ENCODE measurements around the gene SAFB2. TPM values are rescaled to one million over a fixed set of nuclear protein-coding genes. Genes with fewer than 3 reads are reported as not detected.

The SAFB2 gene
- total and polyA plus RNA-seq, 10 of the 15 experiments (the other 5 are each of a cell fraction or from before 2014, with no cell fraction given) = 4.5 to 89.2 (median 42.9) TPM

DNA sequence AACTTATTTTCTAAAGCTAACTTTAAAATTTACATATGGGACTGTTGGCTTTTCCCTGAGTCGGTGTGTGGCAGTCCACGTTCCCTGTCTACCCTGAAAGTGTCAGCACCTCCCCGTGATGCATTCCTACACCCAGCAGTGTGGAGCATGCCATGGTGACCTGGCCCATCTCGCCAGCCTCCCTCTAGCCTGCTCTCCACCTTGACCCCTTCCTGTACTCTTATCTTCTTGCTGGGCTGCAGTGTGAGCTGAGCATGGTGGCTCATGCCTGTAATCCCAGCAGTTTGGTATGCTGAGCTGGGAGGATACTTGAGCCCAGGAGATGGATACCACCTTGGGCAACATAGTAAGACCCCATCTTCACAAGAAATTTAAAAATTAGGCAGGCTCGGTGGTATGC lies 32.4 kb upstream of the SAFB2 start (continued):
- TF ChIP-seq ZNF384 (IDR thresholded peaks at IDR 0.05; ENCODE audit: borderline replicate concordance, low read depth, low read length) (no peak), RFX5 (IDR thresholded peaks at IDR 0.05; ENCODE audit: low read depth, low read length) (no peak), POLR2A (IDR thresholded peaks at IDR 0.05; ENCODE audit: low read depth, low read length) (no peak), WRNIP1 (IDR thresholded peaks at IDR 0.05; ENCODE audit: borderline replicate concordance, low read depth, low read length) (no peak)
- TF ChIP-seq, protein P1, sequence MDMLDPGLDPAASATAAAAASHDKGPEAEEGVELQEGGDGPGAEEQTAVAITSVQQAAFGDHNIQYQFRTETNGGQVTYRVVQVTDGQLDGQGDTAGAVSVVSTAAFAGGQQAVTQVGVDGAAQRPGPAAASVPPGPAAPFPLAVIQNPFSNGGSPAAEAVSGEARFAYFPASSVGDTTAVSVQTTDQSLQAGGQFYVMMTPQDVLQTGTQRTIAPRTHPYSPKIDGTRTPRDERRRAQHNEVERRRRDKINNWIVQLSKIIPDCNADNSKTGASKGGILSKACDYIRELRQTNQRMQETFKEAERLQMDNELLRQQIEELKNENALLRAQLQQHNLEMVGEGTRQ (IDR thresholded peaks at IDR 0.05; ENCODE audit: borderline replicate concordance, low read depth, low read length) = no peak

DNA sequence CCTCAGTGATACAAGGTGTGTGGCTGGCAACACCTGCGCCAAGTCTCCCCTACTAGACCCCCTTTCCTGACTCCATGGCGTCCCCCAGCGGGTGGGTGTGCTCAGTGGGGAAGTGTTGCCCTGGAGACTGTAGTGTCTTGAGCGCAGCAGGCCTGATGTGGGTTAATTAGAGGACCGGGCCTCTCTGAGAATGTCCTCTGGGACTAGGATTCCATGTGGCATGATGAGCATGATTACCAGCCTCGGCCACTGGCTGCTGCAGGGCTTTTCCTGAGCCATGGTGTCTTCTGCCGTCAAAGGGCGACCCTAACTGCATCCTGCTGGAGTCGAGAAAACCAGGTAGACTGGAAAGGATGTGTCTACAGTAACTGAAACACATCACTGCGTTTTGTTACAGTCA lies 29.7 kb upstream of the SAFB2 start:
- H3K9ac ChIP-seq (ENCODE audit: control insufficient read depth, insufficient read depth, low read length) = no peak overlapping the region
- no peaks in the 10 kb centered on the region for H3K9me3 ChIP-seq (replicated peaks; ENCODE audit: control insufficient read depth, insufficient read depth, low read length)
- BruUV-seq (replicated peaks) = no TSS peak
- no peaks in the 10 kb centered on the region for H3K4me1 ChIP-seq (ENCODE audit: control insufficient read depth, insufficient read depth, low read length)
- H3K27me3 ChIP-seq (replicated peaks in 1 of 2; ENCODE audit: control insufficient read depth in 2 of 2, insufficient read depth in 2 of 2, low read length in 1 of 2) = no peaks in the 10 kb centered on the region
- no peaks in the 10 kb centered on the region; the same call in 1 of the 2 replicates for H3K79me2 ChIP-seq (ENCODE audit: control insufficient read depth, insufficient read depth, low read length)
- POLR2A ChIA-PET = no interaction called here
- H3K4me2 ChIP-seq (ENCODE audit: control insufficient read depth, insufficient read depth) = no peak overlapping the region
- H3K4me3 ChIP-seq = no peak overlapping the region
- intact Hi-C loops (cut with micrococcal nuclease; ENCODE audit: unreplicated experiment) (no loop called here), in situ Hi-C loops (cut with MboI) (no loop called here)
- H4K20me1 ChIP-seq (ENCODE audit: control insufficient read depth, insufficient read depth) = no peaks in the 10 kb centered on the region
- CTCF ChIA-PET = no interaction called here
- no peak overlapping the region for H2AFZ ChIP-seq (ENCODE audit: control insufficient read depth, low read depth, low read length)
- FAIRE-seq (no peak), ATAC-seq (no peak), DNase-seq (ENCODE audit: low read depth, low spot score) (no peak)
- 97% methylated on average over 10 of the region's 10 CpGs for WGBS (ENCODE audit: insufficient coverage, insufficient replicate concordance, low lambda C conversion rate, missing lambda C conversion rate)
- RAD21 ChIA-PET (ENCODE audit: unreplicated experiment) = no interaction called here
- peaks cover 39 to 54% of the 10 kb centered on the region in 2 experiments for H3K36me3 ChIP-seq (ENCODE audit: control insufficient read depth in 2 of 2, insufficient read depth in 2 of 2, low read length in 1 of 2)
- no peak overlapping the region for H3K27ac ChIP-seq (ENCODE audit: control insufficient read depth, insufficient read depth)
- SMC1A ChIA-PET (ENCODE audit: uncharacterized antibody, unreplicated experiment) = no interaction called here
- no peak for TF ChIP-seq ZNF274 (IDR thresholded peaks at IDR 0.05; ENCODE audit: insufficient read depth, insufficient read length)
- TF ChIP-seq EED (IDR thresholded peaks at IDR 0.05; ENCODE audit: low read depth) = no peak
- no peak for TF ChIP-seq ZSCAN29 (IDR thresholded peaks at IDR 0.05)
- TF ChIP-seq EGR1 (IDR thresholded peaks at IDR 0.05; ENCODE audit: borderline replicate concordance in 1 of 2, low read depth in 2 of 2, low read length in 2 of 2) = no peak
- TF ChIP-seq TCF12 (IDR thresholded peaks at IDR 0.05; ENCODE audit: low read depth, low read length) = no peak
- no peak for TF ChIP-seq MTA3 (IDR thresholded peaks at IDR 0.05; ENCODE audit: borderline replicate concordance, low read length)
- no peak for TF ChIP-seq ATF7 (IDR thresholded peaks at IDR 0.05; ENCODE audit: low read depth)
- no peak for TF ChIP-seq NR2C2 (IDR thresholded peaks at IDR 0.05; ENCODE audit: borderline replicate concordance, control insufficient read depth, insufficient read length, low read depth)
- no peak for TF ChIP-seq RAD51 (IDR thresholded peaks at IDR 0.05)
- TF ChIP-seq ZNF384 (IDR thresholded peaks at IDR 0.05; ENCODE audit: borderline replicate concordance, low read depth, low read length) = no peak
- TF ChIP-seq, protein P2, sequence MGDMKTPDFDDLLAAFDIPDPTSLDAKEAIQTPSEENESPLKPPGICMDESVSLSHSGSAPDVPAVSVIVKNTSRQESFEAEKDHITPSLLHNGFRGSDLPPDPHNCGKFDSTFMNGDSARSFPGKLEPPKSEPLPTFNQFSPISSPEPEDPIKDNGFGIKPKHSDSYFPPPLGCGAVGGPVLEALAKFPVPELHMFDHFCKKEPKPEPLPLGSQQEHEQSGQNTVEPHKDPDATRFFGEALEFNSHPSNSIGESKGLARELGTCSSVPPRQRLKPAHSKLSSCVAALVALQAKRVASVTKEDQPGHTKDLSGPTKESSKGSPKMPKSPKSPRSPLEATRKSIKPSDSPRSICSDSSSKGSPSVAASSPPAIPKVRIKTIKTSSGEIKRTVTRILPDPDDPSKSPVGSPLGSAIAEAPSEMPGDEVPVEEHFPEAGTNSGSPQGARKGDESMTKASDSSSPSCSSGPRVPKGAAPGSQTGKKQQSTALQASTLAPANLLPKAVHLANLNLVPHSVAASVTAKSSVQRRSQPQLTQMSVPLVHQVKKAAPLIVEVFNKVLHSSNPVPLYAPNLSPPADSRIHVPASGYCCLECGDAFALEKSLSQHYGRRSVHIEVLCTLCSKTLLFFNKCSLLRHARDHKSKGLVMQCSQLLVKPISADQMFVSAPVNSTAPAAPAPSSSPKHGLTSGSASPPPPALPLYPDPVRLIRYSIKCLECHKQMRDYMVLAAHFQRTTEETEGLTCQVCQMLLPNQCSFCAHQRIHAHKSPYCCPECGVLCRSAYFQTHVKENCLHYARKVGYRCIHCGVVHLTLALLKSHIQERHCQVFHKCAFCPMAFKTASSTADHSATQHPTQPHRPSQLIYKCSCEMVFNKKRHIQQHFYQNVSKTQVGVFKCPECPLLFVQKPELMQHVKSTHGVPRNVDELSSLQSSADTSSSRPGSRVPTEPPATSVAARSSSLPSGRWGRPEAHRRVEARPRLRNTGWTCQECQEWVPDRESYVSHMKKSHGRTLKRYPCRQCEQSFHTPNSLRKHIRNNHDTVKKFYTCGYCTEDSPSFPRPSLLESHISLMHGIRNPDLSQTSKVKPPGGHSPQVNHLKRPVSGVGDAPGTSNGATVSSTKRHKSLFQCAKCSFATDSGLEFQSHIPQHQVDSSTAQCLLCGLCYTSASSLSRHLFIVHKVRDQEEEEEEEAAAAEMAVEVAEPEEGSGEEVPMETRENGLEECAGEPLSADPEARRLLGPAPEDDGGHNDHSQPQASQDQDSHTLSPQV (IDR thresholded peaks at IDR 0.05) = no peak
- no peak for TF ChIP-seq TCF3 (IDR thresholded peaks at IDR 0.05; ENCODE audit: borderline replicate concordance, insufficient read depth, low read depth, low read length)
- TF ChIP-seq, protein P3, sequence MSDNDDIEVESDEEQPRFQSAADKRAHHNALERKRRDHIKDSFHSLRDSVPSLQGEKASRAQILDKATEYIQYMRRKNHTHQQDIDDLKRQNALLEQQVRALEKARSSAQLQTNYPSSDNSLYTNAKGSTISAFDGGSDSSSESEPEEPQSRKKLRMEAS (IDR thresholded peaks at IDR 0.05; ENCODE audit: low read depth, low read length) = no peak
- no peak for TF ChIP-seq NRF1 (conservative IDR thresholded peaks at IDR 0.05; ENCODE audit: low read depth, low read length)
